ENCODE measurements around the gene EVA1C.
"Not testable (repeated sequence)": the region's sequence is repeated elsewhere in the genome, so short reads cannot be mapped to it uniquely, and the experiment has no call there.

EVA1C gene

DNA sequence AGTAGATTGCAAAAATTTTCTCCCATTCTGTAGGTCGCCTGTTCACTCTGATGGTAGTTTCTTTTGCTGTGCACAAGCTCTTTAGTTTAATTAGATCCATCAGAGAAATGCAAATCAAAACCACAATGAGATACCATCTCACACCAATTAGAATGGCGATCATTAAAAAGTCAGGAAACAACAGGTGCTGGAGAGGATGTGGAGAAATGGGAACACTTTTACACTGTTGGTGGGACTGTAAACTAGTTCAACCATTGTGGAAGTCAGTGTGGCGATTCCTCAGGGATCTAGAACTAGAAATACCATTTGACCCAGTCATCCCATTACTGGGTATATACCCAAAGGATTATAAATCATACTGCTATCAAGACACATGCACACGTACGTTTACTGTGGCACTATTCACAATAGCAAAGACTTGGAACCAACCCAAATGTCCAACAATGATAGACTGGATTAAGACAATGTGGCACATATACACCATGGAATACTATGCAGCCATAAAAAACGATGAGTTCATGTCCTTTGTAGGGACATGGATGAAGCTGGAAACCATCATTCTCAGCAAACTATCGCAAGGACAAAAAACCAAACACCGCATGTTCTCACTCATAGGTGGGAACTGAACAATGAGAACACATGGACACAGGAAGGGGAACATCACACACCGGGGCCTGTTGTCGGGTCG is 21.8 kb upstream of the EVA1C start:
- not testable (repeated sequence) for DNase-seq

DNA sequence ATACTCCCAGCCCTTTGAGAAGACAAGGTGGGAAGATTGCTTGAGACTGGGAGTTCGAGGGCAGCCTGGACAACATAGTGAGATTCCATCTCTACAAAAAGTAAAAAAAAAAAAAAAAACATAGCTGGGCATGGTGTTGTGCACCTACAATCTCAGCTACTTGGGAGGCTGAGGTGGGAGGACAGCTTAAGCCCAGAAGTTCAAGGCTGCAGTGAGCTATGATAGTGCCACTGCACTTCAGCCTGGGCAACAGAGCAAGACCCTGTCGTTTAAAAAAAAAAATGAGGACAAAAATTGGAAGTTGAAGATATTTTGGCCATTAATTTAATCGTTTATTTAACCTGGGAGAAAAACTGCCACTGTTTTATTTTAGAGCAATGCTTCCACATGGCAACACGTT is 20.8 kb upstream of the EVA1C start:
- DNase-seq: no peak

DNA sequence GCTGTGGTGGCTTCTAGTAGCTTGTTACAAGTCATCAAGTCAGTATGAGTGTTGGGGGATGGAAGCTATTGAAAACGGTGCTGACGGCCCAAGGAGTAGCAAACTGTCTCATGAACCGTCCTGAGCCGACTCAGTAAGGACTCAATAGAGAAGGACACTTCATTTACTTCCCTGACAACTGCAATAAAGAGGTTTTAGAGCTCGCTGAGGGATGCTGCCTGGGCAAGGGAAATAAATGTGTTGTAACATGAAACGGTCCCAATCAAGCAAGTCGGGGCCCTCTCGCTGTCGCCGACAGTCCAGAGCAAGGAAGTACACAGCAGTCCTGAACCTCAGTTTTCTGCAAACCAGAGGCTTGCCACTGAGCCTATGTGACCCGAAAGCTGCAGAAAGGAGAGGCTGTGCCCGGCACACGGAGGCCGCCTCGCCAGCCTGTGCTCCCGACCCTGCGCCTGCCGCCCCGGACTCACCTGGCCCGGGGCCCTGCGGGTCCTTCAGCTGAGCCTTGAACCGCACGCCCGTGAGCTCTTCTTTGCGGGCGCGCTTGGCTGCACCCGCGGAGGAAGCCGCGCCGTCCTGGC is 20.1 kb upstream of the EVA1C start:
- DNase-seq: no peak

DNA sequence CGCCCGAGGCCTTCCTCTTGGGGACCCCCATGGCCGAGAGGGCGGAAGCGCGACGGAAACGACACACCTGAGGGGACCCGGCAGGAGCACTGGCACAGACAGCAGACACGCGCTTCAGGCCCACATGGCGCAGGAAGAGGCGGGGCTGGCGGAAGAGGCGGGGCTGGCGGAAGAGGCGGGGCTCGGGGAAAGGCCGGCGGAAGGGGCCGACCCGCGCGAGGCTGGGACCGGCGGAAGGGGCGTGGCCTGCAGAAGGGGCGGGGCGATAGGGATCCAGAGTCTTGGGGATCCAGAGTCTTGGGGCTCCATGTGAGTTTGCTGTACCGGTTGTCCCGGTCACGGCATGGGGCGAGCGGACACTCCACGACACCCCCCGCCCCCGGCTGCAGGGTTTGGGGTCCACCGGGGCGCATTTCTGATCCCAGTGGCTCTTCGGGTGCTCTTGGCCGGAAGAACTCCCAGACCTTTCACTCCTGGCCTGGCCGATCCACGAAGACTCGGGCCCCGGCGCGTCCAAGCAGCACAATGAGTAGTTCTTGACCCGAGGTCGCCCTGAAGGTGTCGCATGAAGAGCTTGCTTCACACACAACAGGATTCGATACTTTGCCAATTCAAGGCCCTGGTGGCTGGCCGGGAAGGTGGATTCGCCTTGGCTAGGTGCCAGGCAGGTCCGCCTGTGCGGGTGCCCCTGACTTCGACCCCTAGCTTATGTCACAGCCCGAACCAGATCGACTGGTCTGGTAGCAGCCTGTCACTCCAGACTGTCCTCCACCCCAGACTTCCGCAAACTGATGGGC is 19.4 kb upstream of the EVA1C start, which contains the start of gene URB1:
TSS of gene URB1 (minus strand) at position 133 of the 797 bp plus-strand sequence. CDS start at position 31, 102 bp downstream.
- peak; percentile 76 for DNase-seq

DNA sequence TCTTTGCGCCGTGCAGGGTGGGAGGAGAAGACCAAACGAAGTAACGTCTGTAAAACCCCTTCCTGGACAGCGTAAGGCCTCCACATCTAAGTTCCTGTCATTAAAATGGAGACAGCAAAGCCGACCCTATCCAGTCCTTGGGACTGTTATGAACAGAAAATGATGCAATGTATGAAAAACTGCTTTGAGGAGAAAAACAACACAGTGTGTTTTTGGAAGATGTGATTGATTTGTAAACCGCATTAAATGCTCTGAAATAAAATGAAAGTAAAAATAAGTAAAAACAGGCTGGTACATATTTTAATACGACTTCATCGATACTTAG is 18.9 kb upstream of the EVA1C start:
- DNase-seq: no peak

DNA sequence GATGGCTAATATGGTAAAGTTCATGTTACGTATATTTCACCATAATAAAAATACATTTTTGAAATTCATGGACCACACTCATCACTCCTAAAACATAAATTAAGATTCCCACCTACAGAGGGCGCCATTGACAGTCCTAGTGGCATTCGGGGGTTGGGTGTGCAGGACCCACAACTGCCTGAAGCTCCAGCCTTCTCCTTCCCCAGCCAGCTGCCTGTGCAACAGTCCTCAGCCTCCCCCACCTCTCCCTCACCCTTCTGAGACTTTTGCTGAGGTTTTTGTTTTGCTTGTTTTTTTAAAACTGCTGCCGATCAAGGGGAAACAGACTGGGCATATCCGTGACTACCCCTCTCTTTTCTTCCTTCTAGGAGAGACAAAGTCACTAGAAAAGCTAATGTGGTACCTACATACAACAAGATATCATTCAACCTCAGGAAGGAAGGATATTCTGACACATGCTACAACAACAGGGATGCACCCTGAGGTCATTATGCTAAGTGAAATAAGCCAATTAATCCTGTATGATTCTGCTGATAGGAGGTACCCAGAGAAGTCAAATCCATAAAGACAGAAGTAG is 9.2 kb upstream of the EVA1C start:
- DNase-seq: peak; percentile 8

DNA sequence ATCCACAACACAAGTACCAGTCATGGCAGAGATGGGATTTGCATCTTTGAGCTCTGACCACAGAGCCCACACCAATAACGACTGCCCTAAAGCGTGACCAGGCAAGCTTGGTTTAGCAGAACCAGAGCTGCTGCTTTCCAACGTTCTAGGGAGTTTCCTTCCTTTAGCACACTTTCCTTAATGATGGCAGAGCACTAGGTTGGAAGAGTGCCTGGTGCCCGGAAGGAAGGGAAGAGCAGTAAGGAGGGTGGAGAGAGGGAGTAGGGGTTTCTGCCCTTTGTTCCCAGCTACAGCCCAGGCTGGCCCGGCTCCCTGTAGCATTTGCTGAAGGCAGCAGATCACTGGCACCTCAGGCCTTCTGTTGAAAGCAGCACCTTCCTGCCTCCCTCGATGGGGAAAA is 6.1 kb upstream of the EVA1C start:
- DNase-seq: no peak

DNA sequence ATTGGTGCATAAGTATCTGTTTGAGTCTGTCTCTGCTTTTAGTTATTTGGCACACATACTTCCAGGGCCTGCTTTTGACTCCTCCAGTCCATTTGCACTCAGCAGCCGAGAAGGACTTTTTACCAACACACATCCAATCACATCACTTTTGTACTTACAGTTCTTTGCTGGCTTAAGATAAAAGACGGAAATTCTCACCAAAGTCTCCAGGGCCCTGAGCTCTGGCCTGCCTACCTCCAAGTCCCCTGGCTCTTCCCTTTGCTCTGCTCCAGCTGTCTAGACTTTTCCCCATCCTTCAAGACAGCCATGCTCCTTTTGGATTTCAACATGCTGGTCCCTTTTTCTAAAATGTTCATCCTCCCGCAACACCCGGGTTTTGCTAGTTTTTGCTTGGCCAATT is 2.2 kb upstream of the EVA1C start:
- no peak for DNase-seq

DNA sequence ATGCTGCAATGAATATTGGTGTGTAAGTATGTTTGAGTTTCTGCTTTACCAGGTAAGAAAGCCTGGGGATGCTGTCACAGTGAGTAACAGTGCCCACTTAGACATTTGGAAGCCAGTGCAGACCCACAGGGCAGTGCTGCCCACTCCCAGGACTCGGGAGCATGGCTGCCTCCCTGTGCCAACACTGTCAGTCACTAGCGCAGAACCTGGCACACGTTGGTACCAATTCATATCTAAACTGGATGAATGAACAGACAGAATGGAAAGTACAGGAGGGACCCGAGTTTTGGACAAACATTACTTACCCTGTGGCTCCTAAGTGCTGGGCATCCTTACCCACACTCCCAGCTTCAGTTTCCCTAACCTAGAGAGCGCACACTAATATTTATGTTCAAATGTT is 1.6 kb upstream of the EVA1C start:
- no peak for DNase-seq

DNA sequence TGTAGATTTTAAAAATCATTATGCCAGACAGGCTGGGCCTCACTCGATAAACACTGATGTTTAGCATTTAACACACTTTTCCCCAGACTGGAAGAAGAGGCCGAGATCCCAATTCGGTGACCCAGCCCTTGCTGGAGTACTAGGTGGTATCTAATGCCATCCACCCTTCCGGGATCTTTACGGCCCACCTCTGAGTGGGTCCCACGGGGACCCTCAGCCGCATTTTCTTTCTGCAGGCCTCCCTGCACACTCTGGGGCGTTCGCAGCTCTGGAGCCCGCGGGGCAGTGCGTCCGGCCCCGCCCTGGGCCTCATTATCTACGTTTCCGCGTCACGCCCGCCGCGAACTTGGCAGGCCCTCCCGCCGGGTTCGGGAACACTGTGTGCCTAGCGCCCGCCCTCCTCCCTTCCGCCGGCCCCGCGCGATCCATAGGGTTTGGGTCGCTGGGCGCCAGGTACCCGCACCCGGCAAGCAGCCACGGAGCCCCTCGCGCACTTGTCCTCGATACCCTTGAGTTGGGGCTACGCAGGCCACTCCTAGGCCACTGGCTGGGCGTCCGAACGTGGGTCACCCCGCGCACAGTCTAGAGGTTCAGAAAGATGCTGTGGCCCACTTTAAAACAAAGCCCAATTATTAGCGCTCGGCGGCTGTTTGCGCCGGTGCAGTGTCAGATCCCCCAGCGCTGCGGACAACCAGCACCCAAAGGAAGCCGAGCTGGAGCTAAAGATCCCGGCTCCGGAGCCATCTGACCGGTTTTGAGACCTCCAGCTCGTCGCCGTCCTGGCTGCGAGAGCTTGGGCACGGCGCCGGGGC is 950 bp upstream of the EVA1C start:
- DNase-seq: peak; percentile 30

DNA sequence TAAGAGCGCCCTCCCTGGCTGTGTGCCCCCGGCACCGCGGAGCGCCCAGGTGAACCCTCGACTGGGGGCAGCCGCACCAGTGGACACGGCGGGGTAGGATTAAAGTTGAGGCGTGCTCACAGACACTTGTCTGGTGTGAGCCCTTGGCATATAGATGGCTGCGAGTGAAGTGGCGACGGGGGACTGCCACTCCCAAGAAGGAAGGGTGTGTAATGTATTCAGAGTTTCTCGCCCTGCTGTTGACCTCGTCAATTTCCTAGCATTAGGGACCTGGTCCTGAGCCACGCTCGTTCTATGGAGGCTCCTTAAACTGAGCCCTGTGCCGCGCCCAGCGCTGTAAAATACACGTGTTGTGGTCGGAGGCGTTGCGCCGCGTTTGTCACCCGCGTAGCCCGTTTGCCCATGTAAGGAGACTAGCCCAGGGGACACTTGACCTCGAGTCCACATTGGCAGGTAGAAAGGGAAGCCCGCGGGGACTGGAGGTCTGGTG is 554 bp downstream of the EVA1C start:
- no peak for DNase-seq

DNA sequence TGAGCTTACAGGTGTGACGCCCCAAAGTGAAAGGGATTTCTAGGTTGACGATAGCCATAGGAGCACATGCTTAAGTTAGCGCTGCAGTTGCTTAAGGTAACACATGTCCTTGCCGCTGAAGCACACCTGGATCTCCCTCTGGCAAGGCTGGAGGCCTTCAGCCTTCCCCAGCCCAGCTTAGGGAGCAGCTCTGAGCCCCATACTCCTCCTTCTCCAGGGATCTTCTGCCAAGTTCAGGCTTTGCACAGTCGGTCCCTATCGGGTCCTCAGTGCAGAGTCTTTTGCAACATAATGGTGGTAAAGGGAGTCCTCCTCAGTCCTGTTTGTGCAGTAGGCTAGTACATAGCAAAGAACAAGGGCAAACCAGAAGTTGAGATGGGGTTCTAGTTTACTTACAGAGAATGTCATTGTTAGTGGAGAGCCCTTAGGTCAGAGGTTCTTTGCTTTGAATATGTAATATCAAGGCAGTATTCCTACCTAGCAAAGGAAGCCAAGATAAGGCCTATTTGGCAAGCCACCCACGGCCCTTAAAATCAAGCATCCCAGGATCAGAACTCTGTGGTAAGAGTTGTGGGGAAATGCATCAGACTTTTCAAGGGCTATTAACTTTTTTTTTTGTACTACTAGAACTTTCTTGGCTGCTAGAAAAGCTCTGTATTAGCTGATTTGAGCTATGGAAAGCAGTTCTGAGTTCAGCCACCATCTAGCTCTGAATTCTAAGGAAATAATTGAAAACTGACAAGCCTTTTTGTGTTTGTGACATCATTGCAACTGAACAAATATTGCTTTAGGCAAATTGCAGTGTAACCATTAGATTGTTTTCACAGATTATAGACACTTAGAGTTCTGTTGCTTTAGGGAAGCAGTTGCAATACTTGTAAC is 1.4 kb downstream of the EVA1C start:
- DNase-seq: no peak

DNA sequence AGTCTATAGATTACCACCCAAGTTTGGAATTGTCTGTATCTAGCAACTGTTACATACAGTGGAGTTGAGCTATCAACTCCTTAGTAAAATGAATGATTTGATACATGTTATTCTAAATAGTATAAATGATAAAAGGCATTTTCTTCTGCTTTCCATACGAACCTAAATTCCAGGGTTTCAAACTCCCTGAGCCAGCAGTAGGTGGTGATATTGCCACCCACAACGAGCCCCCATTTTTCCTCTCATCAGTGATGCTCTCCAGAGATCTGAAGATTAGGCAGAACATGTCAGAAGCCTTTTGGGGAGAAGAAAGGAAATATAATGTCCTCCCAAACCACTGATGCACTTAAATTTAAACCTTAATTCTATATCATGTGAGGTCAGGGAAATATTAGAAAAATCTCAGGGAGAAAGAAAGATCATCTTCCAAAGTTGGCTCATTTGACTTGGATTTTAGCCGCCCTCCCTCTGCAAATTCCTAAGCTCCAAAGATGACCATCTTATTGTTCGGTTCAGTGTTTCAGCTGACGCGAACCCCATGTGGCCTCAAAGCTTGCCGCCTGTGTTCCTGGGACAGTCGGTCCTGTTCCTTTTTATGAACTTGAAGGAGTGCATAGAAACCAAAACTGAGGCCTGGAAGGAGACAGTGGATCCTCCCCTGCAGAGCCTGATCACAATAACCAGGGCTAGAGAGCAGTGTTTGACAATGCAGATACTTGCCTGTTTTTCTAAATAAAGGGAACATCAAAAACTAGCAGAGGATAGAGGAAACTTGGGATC is 2.3 kb downstream of the EVA1C start:
- DNase-seq: no peak

DNA sequence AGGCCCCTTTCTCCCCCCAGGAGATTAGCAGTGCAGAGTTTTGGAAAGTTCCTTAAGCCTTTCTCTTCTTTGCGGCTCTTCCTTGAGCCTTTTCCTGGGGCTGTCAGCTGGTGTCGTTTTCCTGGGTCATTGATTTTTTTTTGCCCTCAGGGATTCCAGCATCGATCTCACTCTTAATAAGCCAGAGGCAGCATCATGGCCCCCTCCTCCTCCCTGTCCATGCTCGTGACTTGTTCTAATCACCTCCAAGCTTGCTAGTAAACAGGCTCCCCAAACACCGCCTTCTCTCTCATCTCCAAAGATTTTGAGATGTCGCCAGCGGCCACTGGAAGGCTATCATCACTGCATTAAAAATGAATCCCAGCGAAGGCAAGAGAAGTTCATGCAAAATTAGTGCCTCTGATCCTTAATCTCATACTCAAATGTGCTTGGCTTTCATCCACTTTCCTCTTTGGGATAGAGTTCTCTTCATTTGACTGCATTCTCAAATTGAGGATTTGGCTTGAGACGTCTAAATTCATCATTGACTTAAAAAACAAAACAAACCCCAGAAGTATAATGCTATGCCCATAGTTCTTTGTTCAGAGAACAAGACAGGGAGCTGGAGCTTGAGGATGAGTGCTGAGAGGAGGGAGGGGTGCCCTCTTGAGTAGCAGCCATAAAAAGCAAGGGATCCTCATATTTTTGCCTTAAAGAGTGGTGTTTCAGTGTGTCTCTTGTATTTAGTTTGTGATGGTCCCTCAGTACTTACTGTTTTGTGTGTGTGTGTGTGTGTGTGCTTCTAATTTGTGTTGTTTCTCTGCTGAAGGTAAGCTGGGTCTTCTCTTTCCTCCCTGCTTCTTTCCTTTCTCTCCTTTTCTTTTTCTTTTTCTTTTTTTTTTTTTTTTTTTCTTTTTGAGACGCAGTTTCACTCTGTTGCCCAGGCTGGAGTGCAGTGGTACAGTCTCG is 3.2 kb downstream of the EVA1C start:
- DNase-seq: no peak

DNA sequence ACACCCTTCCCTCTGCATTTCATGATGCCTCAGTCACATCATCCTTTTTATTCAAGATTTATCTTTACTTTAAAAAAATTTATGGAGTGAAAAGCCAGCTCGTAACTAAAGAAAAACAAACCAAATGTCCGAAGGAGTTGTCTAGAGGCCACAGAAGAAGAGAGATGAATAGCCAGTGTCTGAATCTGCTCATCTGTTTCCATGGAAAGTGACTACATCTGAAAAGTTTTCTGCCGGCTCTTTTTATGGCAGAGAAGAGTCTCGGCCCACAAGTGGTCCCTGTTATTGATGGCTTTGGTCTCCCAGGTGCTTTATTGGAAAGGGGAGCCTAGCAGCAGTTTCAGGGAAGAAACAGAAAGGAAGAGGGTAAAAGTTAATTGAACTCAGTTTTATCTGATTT is 5.6 kb downstream of the EVA1C start:
- no peak for DNase-seq

DNA sequence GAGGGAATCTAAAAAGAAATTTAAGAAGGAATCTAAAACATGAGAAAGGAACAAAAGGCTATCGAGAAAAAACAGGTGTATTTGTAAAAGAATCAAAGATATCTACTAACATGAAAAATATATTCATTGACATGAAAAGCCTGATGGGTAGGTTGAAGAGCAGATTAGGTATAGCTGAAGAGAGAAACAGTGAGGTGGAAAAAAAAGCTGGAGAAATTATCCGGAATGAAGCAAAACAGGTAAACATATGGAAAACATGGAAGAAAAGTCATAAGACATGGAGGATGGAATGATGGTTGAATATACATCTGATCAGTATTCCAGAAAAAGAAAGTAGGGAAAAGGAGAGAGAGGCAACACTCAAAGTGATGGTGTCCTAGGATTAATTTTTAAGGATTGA is 9.6 kb downstream of the EVA1C start:
- DNase-seq: no peak

DNA sequence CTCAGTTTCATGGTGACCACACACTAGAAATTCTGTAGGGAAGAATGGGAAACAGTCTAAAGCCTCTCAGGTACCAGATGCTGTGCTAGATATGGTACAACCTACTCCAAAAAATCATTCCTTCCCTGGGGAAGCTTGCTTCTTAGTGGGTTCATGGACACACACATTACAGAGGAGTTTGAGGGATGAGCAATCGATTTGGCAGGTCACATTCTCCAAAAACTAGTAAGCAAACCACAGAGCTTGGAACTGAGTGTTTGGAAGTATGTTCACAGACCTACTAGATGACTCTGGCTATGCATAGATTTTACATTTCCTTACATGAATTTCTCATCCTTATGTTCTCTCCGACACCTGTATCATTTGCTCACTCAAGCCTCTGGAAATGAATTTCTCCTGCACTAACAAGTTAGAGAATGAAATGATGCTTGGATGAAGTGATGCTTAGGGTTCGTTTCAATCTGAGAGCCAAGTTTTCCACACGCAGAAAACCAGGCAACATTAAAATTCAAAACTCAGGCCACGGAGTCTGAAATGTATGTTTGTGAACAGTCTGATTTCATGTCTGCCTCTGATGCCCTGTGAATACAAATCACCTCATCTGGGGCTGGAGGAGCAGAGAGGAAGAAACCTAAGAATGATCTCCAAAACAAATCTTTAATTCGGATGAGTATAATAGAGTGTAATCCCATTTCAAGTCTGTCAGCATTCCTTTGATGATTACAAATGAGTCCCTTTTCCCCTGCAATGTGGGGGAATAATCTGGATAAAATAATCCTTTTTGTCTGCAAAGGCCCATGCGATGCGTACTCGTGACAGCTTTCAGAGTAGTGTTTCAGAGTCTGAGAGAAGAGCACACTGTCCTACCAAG is 11.0 kb downstream of the EVA1C start:
- no peak for DNase-seq

DNA sequence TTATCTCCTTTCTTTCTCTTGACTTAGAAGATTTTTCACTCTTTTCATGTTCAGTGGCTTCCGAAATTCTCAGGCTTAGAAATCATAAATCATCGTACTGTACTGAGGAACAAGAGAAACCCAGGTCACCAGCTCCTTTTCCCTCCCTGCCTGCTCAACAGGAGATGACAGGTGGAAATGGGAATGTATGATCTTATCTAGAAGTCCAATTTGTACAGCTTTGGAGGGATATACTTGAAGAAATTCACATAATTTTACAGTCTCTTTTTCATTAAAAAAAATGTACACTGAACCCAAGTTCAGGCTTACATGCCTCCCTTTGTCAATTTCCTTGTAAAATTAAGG is 11.7 kb downstream of the EVA1C start:
- no peak for DNase-seq

DNA sequence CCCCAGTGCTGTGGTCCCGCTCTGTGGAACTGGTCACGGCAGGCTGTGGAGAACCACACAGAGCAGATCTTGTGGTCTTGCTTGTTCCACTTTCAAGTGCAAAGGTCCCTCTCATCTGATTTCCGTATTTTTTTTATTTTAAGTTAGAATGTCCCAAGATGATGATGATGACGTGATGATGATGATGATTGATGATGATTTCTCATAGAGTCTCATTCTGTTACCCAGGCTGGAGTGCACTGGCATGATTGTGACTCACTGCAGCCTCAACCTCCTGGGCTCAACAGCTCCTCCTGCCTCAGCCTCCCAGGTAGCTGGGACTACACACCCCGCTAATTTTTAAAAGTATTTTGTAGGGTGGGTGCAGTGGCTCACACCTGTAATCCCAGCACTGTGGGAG is 12.2 kb downstream of the EVA1C start:
- no peak for DNase-seq
